K562 (cell line): Measurements from ENCODE around the gene CBX3. TPM values are rescaled to one million over a fixed set of nuclear protein-coding genes. Genes with fewer than 3 reads are reported as not detected.

ENCODE experiments used
- C11orf30 ChIP-seq: fragments of 450-650 bp; IDR thresholded peaks from 2 replicates; pipeline ENCODE4 v1.6.1; 2016; ENCODE audit warnings: low read depth, mild to moderate bottlenecking
- EP300 ChIP-seq: IDR thresholded peaks from 2 replicates; pipeline ENCODE4 v1.6.1; 2012; ENCODE audit warnings: low read length, improper control_type of control experiment
- FOS ChIP-seq: IDR thresholded peaks from 3 replicates; pipeline ENCODE4 v1.6.1; 2011; ENCODE audit not compliant: insufficient read length; ENCODE audit errors: extremely low read depth
- GTF2F1 ChIP-seq: IDR thresholded peaks from 2 replicates; pipeline ENCODE4 v1.6.1; 2011; ENCODE audit warnings: low read depth, low read length, improper control_type of control experiment
- MYBL2 ChIP-seq, 2 experiments: fragments of 450-650 bp in 1 of 2; sonication (generic) in 1 of 2; formaldehyde crosslinking in 1 of 2; IDR thresholded peaks; 2 replicates each; pipeline versions ENCODE4 v1.6.1 to v1.8.1; 2017 to 2022; ENCODE audit warnings: borderline replicate concordance in 1 of 2, inconsistent platforms in 1 of 2, low read depth in 1 of 2, mild to moderate bottlenecking in 1 of 2, missing genetic modification reagents in 1 of 2, moderate library complexity in 1 of 2
- NFXL1 ChIP-seq: fragments of 450-650 bp; formaldehyde crosslinking; IDR thresholded peaks from 2 replicates; pipeline ENCODE4 v1.4.0; 2021; ENCODE audit warnings: mild to moderate bottlenecking
- PHB ChIP-seq: fragments of 250-450 bp; sonication (Bioruptor Pico); IDR thresholded peaks from 2 replicates; pipeline ENCODE4 v1.5.0; 2021
- RNF2 ChIP-seq: sonication (generic); IDR thresholded peaks from 2 replicates; pipeline ENCODE4 v1.6.1; 2016
- SMAD4 ChIP-seq: fragments of 250-450 bp; sonication (Bioruptor Pico); conservative IDR thresholded peaks from 2 replicates; pipeline ENCODE4 v1.8.0; 2021; ENCODE audit warnings: inconsistent platforms, mild to moderate bottlenecking, moderate library complexity
- SP2 ChIP-seq: IDR thresholded peaks from 2 replicates; pipeline ENCODE4 v1.6.1; 2011; ENCODE audit warnings: mild to moderate bottlenecking, low read depth, low read length, moderate library complexity; ENCODE audit not compliant: poor library complexity, severe bottlenecking; ENCODE audit errors: extremely low read depth
- TAF1 ChIP-seq: IDR thresholded peaks from 2 replicates; pipeline ENCODE4 v1.6.1; 2011; ENCODE audit warnings: mild to moderate bottlenecking, low read length, moderate library complexity; ENCODE audit not compliant: insufficient read depth, control insufficient read depth, severe bottlenecking; ENCODE audit errors: extremely low read depth
- YY1 ChIP-seq, 3 experiments: IDR thresholded peaks; 2 replicates each; pipeline ENCODE4 v1.6.1; 2011; ENCODE audit warnings: low read length in 2 of 3, mild to moderate bottlenecking in 2 of 3, moderate library complexity in 2 of 3, borderline replicate concordance in 1 of 3, control low read depth in 1 of 3, low read depth in 1 of 3; ENCODE audit not compliant: insufficient read depth in 3 of 3, insufficient replicate concordance in 2 of 3, control insufficient read depth in 1 of 3, insufficient read length in 1 of 3; ENCODE audit errors: extremely low read depth in 1 of 3
- ZBED1 ChIP-seq: IDR thresholded peaks from 2 replicates; pipeline ENCODE4 v1.6.1; 2014
- ZBTB43 ChIP-seq: sonication (generic); formaldehyde crosslinking; IDR thresholded peaks from 2 replicates; pipeline ENCODE4 v1.8.0; 2023; ENCODE audit warnings: mild to moderate bottlenecking, missing genetic modification reagents
- ZNF436 ChIP-seq: fragments of 250-450, 450-650 bp; sonication (Bioruptor Pico); formaldehyde crosslinking; IDR thresholded peaks from 2 replicates; pipeline ENCODE4 v1.7.0; 2020; ENCODE audit warnings: mild to moderate bottlenecking
- polyA plus RNA-seq, 8 experiments: library from polyadenylated mRNA; depleted of rRNA in 4 of 8; stranded (reverse) in 5 of 8; unstranded in 3 of 8; fragments of >200 nt; fragmentation: Nextera tagmentation in 2 of 8; fragmentation: Illumina TruSeq in 1 of 8; extraction: Ambion mirVana in 2 of 8; extraction: Trizol in 1 of 8; gene quantifications; 2 replicates each; pipeline versions ENCODE4 v1.2.1 to v1.2.3, GENCODE V29; 2011 to 2014; ENCODE audit warnings: inconsistent platforms in 1 of 8, missing spikeins in 1 of 8
- total RNA-seq, 7 experiments: library from RNA; depleted of rRNA in 6 of 7; stranded (reverse); fragments of >200 nt in 6 of 7; fragmentation: Illumina TruSeq in 2 of 7; extraction: Trizol in 2 of 7; gene quantifications; 2 replicates each; pipeline versions ENCODE4 v1.2.1 to v1.2.3, GENCODE V29; 2011 to 2021; ENCODE audit warnings: low replicate concordance in 1 of 7
- TF ChIP-seq, protein P1 (sequence below): fragments of 450-650 bp; IDR thresholded peaks from 2 replicates; pipeline ENCODE4 v1.7.1; 2018; ENCODE audit warnings: mild to moderate bottlenecking, low read depth; ENCODE audit not compliant: partially characterized antibody
- TF ChIP-seq, protein P2 (sequence below): fragments of 450-650 bp; formaldehyde crosslinking; IDR thresholded peaks from 2 replicates; pipeline ENCODE4 v1.4.0; 2022; ENCODE audit warnings: mild to moderate bottlenecking, moderate library complexity
- TF ChIP-seq, protein P3 (sequence below), 2 experiments: fragments of 450-650 bp in 1 of 2; sonication (generic) in 1 of 2; formaldehyde crosslinking in 1 of 2; IDR thresholded peaks in 1 of 2; conservative IDR thresholded peaks in 1 of 2; 2 replicates each; pipeline versions ENCODE4 v1.6.1 to v1.8.1; 2016 to 2023; ENCODE audit warnings: mild to moderate bottlenecking in 2 of 2, moderate library complexity in 2 of 2, inconsistent platforms in 1 of 2, missing genetic modification reagents in 1 of 2

The CBX3 gene
- total and polyA plus RNA-seq, 9 of the 15 experiments (the other 6 are each of a cell fraction or from before 2014, with no cell fraction given): 198 to 413 (median 328) TPM

- TF ChIP-seq, protein P1, sequence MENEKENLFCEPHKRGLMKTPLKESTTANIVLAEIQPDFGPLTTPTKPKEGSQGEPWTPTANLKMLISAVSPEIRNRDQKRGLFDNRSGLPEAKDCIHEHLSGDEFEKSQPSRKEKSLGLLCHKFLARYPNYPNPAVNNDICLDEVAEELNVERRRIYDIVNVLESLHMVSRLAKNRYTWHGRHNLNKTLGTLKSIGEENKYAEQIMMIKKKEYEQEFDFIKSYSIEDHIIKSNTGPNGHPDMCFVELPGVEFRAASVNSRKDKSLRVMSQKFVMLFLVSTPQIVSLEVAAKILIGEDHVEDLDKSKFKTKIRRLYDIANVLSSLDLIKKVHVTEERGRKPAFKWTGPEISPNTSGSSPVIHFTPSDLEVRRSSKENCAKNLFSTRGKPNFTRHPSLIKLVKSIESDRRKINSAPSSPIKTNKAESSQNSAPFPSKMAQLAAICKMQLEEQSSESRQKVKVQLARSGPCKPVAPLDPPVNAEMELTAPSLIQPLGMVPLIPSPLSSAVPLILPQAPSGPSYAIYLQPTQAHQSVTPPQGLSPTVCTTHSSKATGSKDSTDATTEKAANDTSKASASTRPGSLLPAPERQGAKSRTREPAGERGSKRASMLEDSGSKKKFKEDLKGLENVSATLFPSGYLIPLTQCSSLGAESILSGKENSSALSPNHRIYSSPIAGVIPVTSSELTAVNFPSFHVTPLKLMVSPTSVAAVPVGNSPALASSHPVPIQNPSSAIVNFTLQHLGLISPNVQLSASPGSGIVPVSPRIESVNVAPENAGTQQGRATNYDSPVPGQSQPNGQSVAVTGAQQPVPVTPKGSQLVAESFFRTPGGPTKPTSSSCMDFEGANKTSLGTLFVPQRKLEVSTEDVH: peak; percentile 12
- TF ChIP-seq, protein P2, sequence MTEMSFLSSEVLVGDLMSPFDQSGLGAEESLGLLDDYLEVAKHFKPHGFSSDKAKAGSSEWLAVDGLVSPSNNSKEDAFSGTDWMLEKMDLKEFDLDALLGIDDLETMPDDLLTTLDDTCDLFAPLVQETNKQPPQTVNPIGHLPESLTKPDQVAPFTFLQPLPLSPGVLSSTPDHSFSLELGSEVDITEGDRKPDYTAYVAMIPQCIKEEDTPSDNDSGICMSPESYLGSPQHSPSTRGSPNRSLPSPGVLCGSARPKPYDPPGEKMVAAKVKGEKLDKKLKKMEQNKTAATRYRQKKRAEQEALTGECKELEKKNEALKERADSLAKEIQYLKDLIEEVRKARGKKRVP (CRISPR knock-in tag): 0 out of 2 replicates have a peak, but pooled peaks have one; percentile 49
- TF ChIP-seq ZBTB43 (no peak), EP300 (peak; percentile 9; the same call in 1 of the 2 replicates), RNF2 (peak; percentile 15; the same call in 1 of the 2 replicates), PHB (CRISPR knock-in tag) (peak; percentile 95; the same call in 1 of the 2 replicates), GTF2F1 (peak; percentile 93), ZBED1 (peak; percentile 90), SMAD4 (CRISPR knock-in tag) (no peak), SP2 (no peak), ZNF436 (CRISPR knock-in tag) (no peak), C11orf30 (no peak), MYBL2 (IDR thresholded peaks at IDR 0.05; ENCODE audit: low read depth) (peak; percentile 98), MYBL2 (CRISPR knock-in tag; IDR thresholded peaks at IDR 0.05; ENCODE audit: borderline replicate concordance) (peak; percentile 97; the same call in 1 of the 2 replicates), TAF1 (peak; percentile 99), NFXL1 (CRISPR knock-in tag) (no peak), YY1 (IDR thresholded peaks at IDR 0.05; ENCODE audit: borderline replicate concordance in 1 of 3, control insufficient read depth in 1 of 3, extremely low read depth in 1 of 3, insufficient read depth in 3 of 3, insufficient read length in 1 of 3, insufficient replicate concordance in 2 of 3, low read depth in 1 of 3, low read length in 2 of 3) (peak in 1 of 3 experiments; percentile 36), FOS (peak; percentile 5)
- TF ChIP-seq, protein P3, sequence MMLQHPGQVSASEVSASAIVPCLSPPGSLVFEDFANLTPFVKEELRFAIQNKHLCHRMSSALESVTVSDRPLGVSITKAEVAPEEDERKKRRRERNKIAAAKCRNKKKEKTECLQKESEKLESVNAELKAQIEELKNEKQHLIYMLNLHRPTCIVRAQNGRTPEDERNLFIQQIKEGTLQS (IDR thresholded peaks at IDR 0.05): no peak
- TF ChIP-seq, protein P3 (CRISPR knock-in tag; conservative IDR thresholded peaks at IDR 0.05): peak; percentile 81; the same call in 1 of the 2 replicates
These were observed 900 bp upstream of the CBX3 start, which contains the start of gene HNRNPA2B1 (continued) for GRCh38 chr7:26200444-26201246.
